Endothelial cell of umbilical vein (primary cell): ENCODE results near the gene SLMAP. TPM values are rescaled to one million over a fixed set of nuclear protein-coding genes. Genes with fewer than 3 reads are reported as not detected.

ENCODE experiments used
- BruUV-seq: library from RNA; stranded (reverse); fragments of 400-500 nt; replicated peaks from 2 replicates; lab custom pipeline; 2021; lab: Mats Ljungman, UMichigan
- CTCF ChIA-PET: fragments of 300-600, 350-600 bp; sonication (Branson Sonifier 250); formaldehyde crosslinking; loops from one replicate; lab custom pipeline; 2021; ENCODE audit warnings: antibody characterized with exemption, inconsistent platforms; lab: Charles Lee
- POLR2A ChIA-PET: fragments of 300-600, 350-600 bp; sonication (Branson Sonifier 250); formaldehyde crosslinking; loops from one replicate; lab custom pipeline; 2021; ENCODE audit warnings: antibody characterized with exemption, inconsistent platforms; lab: Charles Lee
- DNase-seq: peaks from one replicate; pipeline ENCODE4 v3.0.0-alpha.2; 2011; ENCODE audit warnings: low read depth, low spot score
- FAIRE-seq: peaks from 2 replicates; lab custom pipeline; 2011; peaks lifted over from hg19 to GRCh38; lab: Jason Lieb, UNC
- H2AFZ ChIP-seq: 2 replicates; pipeline ENCODE4 v1.6.0; 2012; ENCODE audit warnings: low read depth, low read length, control low read depth, inconsistent platforms
- H3K27ac ChIP-seq: 2 replicates; pipeline ENCODE4 v1.5.1; 2011; ENCODE audit warnings: low read depth, mild to moderate bottlenecking, control low read depth, low read length, moderate library complexity; ENCODE audit not compliant: insufficient read depth
- H3K27me3 ChIP-seq, 2 experiments: 2 replicates each; pipeline versions ENCODE4 v1.6.0 to v1.6.1; 2011; ENCODE audit warnings: low read length in 2 of 2, mixed read lengths in 1 of 2; ENCODE audit not compliant: control insufficient read depth in 2 of 2, insufficient read depth in 2 of 2
- H3K36me3 ChIP-seq, 2 experiments: 2 replicates in 1 of 2; 3 replicates in 1 of 2; pipeline ENCODE4 v1.5.1; 2011; ENCODE audit warnings: low read length in 2 of 2, mild to moderate bottlenecking in 1 of 2, moderate library complexity in 1 of 2; ENCODE audit not compliant: control insufficient read depth in 2 of 2, insufficient read depth in 2 of 2; ENCODE audit errors: extremely low read depth in 1 of 2
- H3K4me1 ChIP-seq: 3 replicates; pipeline ENCODE4 v1.5.1; 2011; ENCODE audit warnings: mild to moderate bottlenecking, low read length; ENCODE audit not compliant: control insufficient read depth, insufficient read depth; ENCODE audit errors: extremely low read depth
- H3K4me2 ChIP-seq: 2 replicates; pipeline ENCODE4 v1.6.1; 2011; ENCODE audit warnings: low read length, control low read depth, mixed read lengths; ENCODE audit not compliant: insufficient read depth
- H3K4me3 ChIP-seq, 3 experiments: fragments of 200-600 bp in 1 of 3; sonication (generic), shearing (Covaris generic) in 1 of 3; replicated peaks in 1 of 3; 2 replicates each; pipeline ENCODE4 v1.5.1; 2011 to 2016; ENCODE audit warnings: control low read depth in 3 of 3, low read length in 3 of 3, mild to moderate bottlenecking in 2 of 3, inconsistent platforms in 1 of 3, low read depth in 1 of 3, moderate library complexity in 1 of 3; ENCODE audit not compliant: insufficient read depth in 1 of 3
- H3K79me2 ChIP-seq: 2 replicates; pipeline ENCODE4 v1.6.0; 2012; ENCODE audit warnings: low read length, inconsistent platforms; ENCODE audit not compliant: control insufficient read depth, insufficient read depth
- H3K9ac ChIP-seq: replicated peaks from 2 replicates; pipeline ENCODE3; 2011; ENCODE audit warnings: low read length, control low read depth; ENCODE audit not compliant: insufficient read depth; ENCODE audit errors: extremely low read depth
- H3K9me1 ChIP-seq: replicated peaks from 3 replicates; pipeline ENCODE4 v1.6.0; 2011; ENCODE audit warnings: mild to moderate bottlenecking, low read length; ENCODE audit not compliant: control insufficient read depth, insufficient read depth; ENCODE audit errors: extremely low read depth
- H3K9me3 ChIP-seq: replicated peaks from 2 replicates; pipeline ENCODE4 v1.5.1; 2012; ENCODE audit warnings: low read length, inconsistent platforms; ENCODE audit not compliant: control insufficient read depth, insufficient read depth
- H4K20me1 ChIP-seq: replicated peaks from 2 replicates; pipeline ENCODE3; 2011; ENCODE audit warnings: mild to moderate bottlenecking, low read length; ENCODE audit not compliant: control insufficient read depth, insufficient read depth; ENCODE audit errors: extremely low read depth
- CTCF ChIP-seq, 2 donors: IDR thresholded peaks; 1 replicate in 1 of 2; 2 replicates in 1 of 2; pipeline ENCODE4 v1.5.1; 2011; ENCODE audit warnings: low read length in 2 of 2, mild to moderate bottlenecking in 2 of 2, moderate library complexity in 2 of 2, control low read depth in 1 of 2, inconsistent platforms in 1 of 2, low read depth in 1 of 2; ENCODE audit not compliant: insufficient read depth in 1 of 2; ENCODE audit errors: extremely low read depth in 1 of 2
- EZH2 ChIP-seq: IDR thresholded peaks from 2 replicates; pipeline ENCODE4 v1.6.1; 2012; ENCODE audit warnings: borderline replicate concordance, low read depth, mild to moderate bottlenecking, moderate library complexity, low read length, inconsistent platforms; ENCODE audit not compliant: severe bottlenecking
- FOS ChIP-seq: IDR thresholded peaks from 2 replicates; pipeline ENCODE4 v1.6.1; 2011; ENCODE audit warnings: mild to moderate bottlenecking, low read length, moderate library complexity, borderline replicate concordance; ENCODE audit not compliant: insufficient read depth
- GATA2 ChIP-seq: IDR thresholded peaks from 2 replicates; pipeline ENCODE4 v1.7.0; 2011; ENCODE audit warnings: low read depth, mild to moderate bottlenecking, moderate library complexity, mixed read lengths, low read length; ENCODE audit not compliant: insufficient read length, insufficient read depth
- JUN ChIP-seq: IDR thresholded peaks from 2 replicates; pipeline ENCODE4 v1.6.1; 2011; ENCODE audit warnings: borderline replicate concordance, low read depth; ENCODE audit not compliant: insufficient read length, insufficient read depth
- MAX ChIP-seq: IDR thresholded peaks from 2 replicates; pipeline ENCODE4 v1.6.1; 2011; ENCODE audit not compliant: insufficient read depth, insufficient read length
- MYC ChIP-seq: IDR thresholded peaks from one replicate; pipeline ENCODE4 v1.6.1; 2011; ENCODE audit warnings: mild to moderate bottlenecking, low read depth, low read length
- POLR2AphosphoS5 ChIP-seq: IDR thresholded peaks from 2 replicates; pipeline ENCODE4 v1.6.1; 2012; ENCODE audit warnings: low read depth, mild to moderate bottlenecking, control low read depth, low read length, moderate library complexity; ENCODE audit not compliant: insufficient read depth
- dilution Hi-C: fragments of 300-500 bp; cut with MboI; formaldehyde crosslinking; loops from one replicate; pipeline ENCODE4 v1.15.0; 2019; ENCODE audit warnings: low sequenced_read_pairs; ENCODE audit not compliant: extremely low pct_ligation_motif_present
- intact Hi-C: fragments of 100-400 bp; cut with micrococcal nuclease; formaldehyde crosslinking; loops from one replicate; pipeline ENCODE4 v1.10.0; 2022
- polyA plus RNA-seq, 4 experiments: library from polyadenylated mRNA; depleted of rRNA in 3 of 4; stranded (reverse) in 3 of 4; unstranded in 1 of 4; fragments of >200 nt; gene quantifications; 2 replicates each; pipeline versions ENCODE4 v1.2.1 to v1.2.3, GENCODE V29; 2011 to 2012; ENCODE audit warnings: missing spikeins in 1 of 4
- total RNA-seq: library from RNA; stranded (reverse); gene quantifications from 2 replicates; pipeline ENCODE4 v1.2.3, GENCODE V29; 2021

SLMAP gene
- total and polyA plus RNA-seq, 2 donors (not counting 3 experiments of a cell fraction or from before 2014, with no cell fraction given) = 9.8 to 54.7 TPM

- no peak overlapping the region for H2AFZ ChIP-seq
- intact Hi-C loops = no loop called here
- H3K36me3 ChIP-seq = peaks cover 0 to 6% of the 10 kb centered on the region in 2 experiments
- no TSS peak for BruUV-seq
- DNase-seq (peak; percentile 30), FAIRE-seq (no peak)
- TF ChIP-seq MAX = no peak
- TF ChIP-seq GATA2 = no peak
- TF ChIP-seq FOS = no peak
- peak in 1 of 2 donors; percentile 10 for TF ChIP-seq CTCF (IDR thresholded peaks at IDR 0.05; ENCODE audit: extremely low read depth in 1 of 2, insufficient read depth in 1 of 2, low read depth in 1 of 2, low read length in 2 of 2)
- no peak for TF ChIP-seq JUN
- no peak for TF ChIP-seq POLR2AphosphoS5
- TF ChIP-seq EZH2 = no peak
- no peak for TF ChIP-seq MYC
- no peaks in the 10 kb centered on the region for H3K79me2 ChIP-seq
- dilution Hi-C loops = no loop called here
- H3K27ac ChIP-seq = no peak overlapping the region
- no peak overlapping the region for H3K4me3 ChIP-seq
- H3K9ac ChIP-seq = no peak overlapping the region
- no peaks in the 10 kb centered on the region for H3K9me1 ChIP-seq
- H3K27me3 ChIP-seq = no peaks in the 10 kb centered on the region
- POLR2A ChIA-PET = no interaction called here
- CTCF ChIA-PET = interaction anchor here (0.5 to 5.6 kb wide), 11 partner anchors 8 to 756 kb away, joined by 3 to 138 read pairs (median 5); no protein-coding TSS in a partner anchor
- H3K4me1 ChIP-seq = no peaks in the 10 kb centered on the region
- no peaks in the 10 kb centered on the region for H4K20me1 ChIP-seq
- no peaks in the 10 kb centered on the region for H3K9me3 ChIP-seq
- H3K4me2 ChIP-seq = no peak overlapping the region
These were observed 100.6 kb downstream of the SLMAP start for GRCh38 chr3:57856675-57857074.
